ENCODE results near the gene CD34.

DNA sequence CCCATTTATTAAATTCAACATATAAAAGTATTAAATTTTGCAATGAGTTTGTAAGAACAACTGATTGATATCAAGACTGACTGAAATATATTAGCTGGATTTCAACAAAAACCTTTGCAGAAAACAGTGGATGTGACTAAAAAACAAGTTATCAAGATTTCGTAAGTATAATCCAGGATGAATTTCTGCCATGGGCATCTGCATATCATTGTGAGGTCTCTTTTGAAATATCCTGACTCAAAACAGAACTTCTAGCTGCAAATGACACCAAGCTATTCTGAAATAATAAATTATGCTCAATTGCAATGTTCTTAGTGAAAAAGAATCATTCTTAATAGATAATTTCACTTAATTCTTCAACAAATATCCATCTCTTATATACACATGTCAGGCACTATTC is 52.6 kb downstream of the CD34 start:
- TF ChIP-seq POLR2A (IDR thresholded peaks at IDR 0.05) = no peak
- TF ChIP-seq, protein P1, sequence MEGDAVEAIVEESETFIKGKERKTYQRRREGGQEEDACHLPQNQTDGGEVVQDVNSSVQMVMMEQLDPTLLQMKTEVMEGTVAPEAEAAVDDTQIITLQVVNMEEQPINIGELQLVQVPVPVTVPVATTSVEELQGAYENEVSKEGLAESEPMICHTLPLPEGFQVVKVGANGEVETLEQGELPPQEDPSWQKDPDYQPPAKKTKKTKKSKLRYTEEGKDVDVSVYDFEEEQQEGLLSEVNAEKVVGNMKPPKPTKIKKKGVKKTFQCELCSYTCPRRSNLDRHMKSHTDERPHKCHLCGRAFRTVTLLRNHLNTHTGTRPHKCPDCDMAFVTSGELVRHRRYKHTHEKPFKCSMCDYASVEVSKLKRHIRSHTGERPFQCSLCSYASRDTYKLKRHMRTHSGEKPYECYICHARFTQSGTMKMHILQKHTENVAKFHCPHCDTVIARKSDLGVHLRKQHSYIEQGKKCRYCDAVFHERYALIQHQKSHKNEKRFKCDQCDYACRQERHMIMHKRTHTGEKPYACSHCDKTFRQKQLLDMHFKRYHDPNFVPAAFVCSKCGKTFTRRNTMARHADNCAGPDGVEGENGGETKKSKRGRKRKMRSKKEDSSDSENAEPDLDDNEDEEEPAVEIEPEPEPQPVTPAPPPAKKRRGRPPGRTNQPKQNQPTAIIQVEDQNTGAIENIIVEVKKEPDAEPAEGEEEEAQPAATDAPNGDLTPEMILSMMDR (IDR thresholded peaks at IDR 0.05) = no peak

Measured in uterus (tissue), 2 donors.